HG02973 (cell line): ENCODE results near the gene CLCN1.
"Not testable (repeated sequence)": the region's sequence is repeated elsewhere in the genome, so short reads cannot be mapped to it uniquely, and the experiment has no call there.

ENCODE experiments used
- ATAC-seq: cut with Tn5 transposase; IDR thresholded peaks from one replicate; pipeline ENCODE4 v1.9.1; 2021; ENCODE audit warnings: moderate library complexity; ENCODE audit not compliant: unreplicated experiment

CLCN1 gene

DNA sequence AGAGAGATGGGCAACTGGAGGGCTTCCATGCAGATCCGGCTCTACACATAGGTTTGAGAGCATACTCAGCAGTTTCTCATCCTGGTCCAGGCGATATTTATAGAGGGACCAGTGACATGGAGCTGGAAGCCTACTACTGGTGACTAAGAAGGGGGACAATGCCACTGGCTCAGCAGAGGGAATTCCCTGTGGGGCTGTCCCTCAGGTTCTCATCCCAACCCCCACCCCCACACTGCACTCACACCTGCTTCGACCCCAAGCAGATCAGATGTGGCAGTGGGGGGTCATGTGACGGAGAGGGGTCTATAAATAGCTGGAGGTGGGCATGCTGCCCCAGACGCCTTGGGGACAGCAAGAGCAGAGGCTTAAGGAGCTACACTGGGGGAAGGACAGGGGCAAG, at the start of gene CLCN1:
Gene CLCN1 (plus strand): TSS at position 336 of the 400 bp plus-strand sequence. CDS start 102 bp downstream, outside the sequence.
- ATAC-seq: no peak

DNA sequence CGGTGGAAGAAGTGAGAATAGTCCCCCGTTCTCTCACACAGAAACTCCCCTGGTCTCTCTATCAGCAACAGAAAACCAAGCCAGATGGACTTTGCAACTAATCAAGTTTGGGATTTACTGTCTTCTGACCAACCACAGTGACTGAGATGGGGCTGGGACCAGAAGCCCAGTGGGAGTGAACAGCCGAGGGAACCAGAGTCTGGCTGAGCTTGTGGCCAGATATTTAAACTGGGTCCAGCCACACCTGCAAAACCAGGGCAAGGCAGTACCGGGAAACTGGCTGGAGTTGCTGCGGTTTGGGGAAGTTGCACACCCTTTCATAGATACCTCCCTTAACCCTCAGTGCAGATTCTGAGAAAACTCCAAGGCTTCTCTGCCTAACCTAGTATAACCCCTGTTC, 46.7 kb upstream of the CLCN1 start:
- no peak for ATAC-seq

DNA sequence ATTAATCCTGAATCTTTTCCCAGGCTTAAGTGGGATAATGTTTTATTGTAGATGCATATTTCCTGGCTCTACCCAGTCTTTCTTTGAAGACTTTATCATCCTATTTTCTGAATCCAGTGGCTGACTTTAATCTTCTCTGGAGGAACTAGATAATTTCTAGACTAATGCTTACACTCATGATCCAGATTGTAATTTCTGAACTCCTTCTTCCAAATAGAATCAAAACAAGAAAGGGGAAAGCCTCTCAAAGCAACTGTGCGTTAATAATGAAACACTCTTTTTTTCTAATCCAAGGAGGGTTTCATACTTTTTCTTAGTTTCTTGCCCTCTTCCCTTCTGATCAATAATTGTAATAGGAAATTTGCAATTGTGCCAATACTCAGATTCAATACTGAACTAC, 44.7 kb upstream of the CLCN1 start:
- no peak for ATAC-seq

DNA sequence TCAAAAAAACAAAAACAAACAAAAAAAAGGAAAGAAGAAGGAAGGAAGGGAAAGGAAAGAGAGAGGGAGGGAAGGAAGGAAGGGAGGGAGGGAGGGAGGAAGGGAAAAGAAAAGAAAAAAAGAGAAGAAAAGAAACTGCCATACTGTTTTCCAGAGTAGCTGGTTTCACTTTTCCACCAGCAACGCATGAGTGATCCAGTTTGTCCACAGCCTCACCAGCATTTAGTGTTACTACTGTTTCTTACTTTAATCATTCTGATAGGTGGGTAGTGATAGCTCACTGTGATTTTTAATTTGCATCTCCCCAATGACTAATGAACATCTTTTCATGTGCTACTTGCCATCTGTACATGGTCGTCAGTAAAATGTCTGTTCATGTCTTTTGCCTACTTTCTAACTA, 43.0 kb upstream of the CLCN1 start:
- ATAC-seq: no peak

DNA sequence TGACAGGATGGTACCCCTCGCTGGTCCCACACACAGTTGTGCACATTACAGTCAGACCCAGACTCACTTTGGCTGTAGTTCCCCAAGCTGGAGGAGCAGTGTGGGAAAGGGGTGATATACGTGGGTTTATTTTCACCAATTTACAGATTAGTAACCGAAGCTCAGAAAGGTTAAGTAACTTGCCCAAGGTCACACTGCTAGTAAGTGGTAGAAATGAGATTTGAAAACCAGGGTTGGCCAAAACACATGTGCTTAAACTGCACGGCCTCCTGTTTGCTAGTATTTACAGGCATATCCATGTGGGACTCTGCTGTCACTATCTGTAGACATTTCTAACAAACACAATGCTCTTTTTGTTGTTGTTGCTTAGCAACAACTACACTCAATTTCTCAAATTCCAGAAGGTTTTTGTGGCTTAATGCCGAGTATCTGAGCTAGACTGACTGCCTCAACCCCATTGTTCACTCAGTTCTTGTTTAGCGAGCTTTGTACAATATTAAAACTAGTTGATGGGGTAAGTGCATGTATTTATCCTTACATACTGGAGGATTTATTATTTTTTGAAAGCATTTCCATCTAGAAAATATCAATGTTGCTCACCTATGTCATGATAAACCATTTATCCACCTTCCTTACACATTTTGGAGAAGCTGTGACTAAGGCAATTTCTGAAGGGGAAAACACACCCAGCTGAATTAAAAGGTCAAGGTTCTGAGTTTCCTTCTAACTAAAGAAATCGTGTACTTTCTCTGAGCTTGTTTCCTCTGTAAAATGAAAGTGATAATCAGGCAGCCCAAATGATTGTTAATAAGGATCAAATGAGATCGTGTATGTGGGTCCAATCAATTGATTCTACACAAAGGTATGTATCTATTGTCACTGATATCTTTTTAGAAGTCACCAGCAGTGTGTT, 36.5 kb upstream of the CLCN1 start:
- peak; percentile 53 for ATAC-seq

DNA sequence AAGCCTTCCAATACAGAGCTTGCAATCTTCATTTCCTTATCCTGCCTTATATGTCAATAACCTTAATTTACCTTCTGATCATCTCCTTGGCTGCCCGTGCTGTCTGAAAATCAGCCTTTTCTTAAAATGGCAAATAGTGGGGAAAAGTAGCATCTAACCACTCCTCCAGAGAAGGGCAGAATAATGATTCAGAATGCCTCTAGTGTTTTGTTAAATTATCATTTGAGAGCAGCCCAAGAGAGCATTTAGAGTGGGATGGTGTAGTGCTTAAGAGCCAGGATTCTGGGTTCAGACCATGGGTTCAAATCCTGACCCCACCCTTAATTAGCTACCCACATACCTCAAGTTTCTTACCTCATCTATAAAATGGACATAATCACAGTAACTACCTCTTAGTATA, 35.8 kb upstream of the CLCN1 start:
- ATAC-seq: no peak

DNA sequence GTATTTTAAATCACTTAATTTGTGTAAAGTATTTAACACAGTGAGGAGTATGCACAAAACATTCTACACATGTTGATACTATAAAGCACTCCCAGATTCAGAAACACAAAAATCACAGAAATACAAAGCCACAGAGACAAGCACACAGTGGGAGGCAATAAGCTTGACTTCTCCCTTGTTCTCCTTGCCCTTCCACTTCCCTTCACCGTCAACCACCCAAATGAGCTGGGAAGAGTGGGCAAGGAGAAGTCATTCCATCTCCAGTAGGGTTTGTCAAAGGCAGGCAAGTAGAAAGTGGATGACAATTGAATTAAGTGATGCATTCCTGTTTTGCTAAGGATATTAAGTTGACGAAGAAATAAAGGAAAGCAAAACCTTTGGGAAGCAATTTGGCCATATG, 35.3 kb upstream of the CLCN1 start:
- ATAC-seq: no peak

DNA sequence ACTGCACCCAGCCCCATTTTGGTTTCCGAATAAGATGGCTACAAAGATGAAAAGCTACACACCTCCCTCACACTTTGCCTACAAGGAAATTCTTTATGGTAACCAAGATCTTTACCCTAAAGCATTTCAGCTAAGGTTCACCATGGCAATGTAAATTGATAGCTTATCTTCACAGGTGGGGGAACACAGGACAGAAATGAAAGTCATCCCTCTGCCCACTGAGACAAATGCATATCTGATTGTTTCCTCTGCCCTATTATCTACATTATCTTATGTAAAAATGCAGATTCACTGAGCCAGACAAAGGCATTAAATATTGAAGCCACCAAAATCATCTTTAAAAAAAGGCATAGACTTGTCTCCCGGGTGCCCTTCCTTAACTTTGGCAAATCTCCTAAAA, 34.4 kb upstream of the CLCN1 start:
- ATAC-seq: no peak

DNA sequence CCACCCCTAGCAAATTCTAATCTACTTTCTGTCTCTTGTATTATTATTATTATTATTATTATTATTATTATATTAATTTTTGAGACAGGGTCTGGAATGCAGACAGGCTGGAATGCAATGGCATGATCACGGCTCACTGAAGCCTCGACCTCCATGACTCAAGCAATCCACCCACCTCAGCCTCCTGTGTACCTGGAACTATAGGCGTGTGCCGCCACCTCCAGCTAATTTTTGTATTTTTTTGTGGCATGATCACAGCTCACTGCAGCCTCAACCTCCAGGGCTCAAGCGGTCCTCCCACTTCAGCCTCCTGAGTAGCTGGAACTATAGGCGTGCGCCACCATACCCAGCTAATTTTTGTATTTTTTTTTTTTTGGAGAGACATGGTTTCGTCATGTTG, 33.8 kb upstream of the CLCN1 start:
- no peak for ATAC-seq

DNA sequence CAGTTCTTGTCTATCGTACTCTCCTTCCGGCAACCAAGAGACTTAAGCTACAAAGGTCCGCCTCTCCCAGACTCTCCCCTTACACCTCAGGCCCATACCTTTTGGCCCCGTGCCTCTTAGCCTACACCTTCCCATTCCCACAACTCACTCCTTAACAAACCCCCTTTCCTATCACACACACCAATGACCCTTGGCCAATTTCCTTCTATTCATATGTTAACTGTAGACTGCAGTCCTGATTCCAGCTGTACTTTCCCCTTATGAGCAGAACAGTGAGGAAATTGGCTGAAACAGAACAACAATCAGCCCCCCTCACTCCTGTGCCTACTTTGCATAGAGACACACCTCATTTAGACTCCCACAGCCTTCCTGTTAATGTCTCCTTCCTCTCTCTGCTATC, 32.5 kb upstream of the CLCN1 start:
- no peak for ATAC-seq

DNA sequence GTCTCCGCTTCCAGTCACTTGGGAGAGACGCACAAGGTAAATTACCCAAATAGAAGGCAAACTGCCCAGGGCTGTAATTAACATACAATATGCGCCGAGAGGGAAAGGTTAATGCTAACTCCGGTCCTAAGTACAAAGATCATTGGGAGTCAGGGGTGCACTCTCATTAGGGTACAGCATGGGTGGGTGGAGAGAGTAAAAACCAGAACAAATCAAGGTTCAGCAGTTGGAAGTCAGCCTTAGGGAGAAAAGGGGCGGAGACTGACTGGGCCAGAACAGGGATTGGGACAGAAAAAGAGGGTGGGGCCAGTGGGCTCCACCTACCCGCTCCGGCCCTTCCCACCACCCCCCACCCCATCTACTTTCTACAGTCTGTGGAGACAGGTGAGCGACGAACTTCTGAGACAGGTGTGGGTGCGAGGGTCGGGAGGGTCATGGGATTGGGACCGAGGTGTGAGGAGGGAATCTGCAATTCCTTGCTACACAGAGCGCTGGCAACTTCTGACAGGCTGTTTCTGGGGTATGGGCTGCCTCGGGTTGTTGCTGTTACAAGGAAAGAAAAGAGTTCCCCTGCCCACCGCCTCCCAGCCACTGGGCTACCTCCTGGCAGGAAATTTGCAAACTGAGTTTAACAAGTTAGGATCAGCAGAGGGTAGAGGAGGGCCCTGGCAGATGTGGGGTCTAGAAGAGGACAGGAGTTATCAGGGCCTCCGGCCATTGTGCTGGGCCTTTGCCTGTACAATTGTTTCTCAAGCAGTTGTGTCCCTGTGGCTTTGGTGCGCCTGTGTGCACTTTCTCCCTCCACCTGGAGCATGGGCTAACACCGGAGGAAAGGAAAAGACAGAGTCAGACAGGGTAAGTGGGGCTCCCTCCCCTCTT, 31.1 kb upstream of the CLCN1 start, which contains the start of gene TMEM139:
Gene TMEM139 (plus strand): TSS at position 368 of the 879 bp plus-strand sequence. CDS start 1,000 bp downstream, outside the sequence.
- ATAC-seq: no peak

DNA sequence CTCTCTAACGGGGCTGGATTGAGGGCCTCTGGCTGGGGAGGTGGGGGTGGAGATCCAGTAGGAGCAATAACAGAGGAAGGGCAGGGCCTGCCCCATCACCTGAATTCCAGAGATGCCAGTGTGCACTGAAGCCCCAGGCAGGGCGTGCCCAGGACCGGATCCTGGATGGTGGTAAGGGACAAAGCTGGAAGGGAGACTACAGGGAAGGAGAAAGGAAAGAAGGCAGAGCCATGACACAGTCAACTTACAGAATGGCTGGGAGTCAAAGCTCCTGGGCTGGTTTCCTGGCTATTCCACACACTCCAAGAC, 30.5 kb upstream of the CLCN1 start:
- no peak for ATAC-seq

DNA sequence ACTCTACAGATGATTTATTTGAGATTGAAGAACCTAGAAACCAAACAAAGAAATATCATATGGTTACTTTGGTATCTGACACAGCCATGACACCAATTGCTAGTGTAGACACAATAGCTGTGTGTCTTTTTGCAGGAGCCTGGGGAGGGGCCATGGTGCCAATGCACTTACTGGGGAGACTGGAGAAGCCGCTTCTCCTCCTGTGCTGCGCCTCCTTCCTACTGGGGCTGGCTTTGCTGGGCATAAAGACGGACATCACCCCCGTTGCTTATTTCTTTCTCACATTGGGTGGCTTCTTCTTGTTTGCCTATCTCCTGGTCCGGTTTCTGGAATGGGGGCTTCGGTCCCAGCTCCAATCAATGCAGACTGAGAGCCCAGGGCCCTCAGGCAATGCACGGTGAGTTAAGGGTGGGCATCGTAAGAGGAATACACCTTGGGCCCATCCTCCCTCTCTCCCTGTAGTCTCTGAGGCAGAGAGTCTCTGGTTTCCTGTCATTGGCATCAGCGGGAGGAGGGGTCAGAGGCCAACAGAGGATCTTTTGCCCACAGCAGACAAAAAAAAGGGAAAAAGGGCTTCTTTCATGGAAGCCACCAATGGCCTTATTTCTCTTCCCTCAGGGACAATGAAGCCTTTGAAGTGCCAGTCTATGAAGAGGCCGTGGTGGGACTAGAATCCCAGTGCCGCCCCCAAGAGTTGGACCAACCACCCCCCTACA, 29.9 kb upstream of the CLCN1 start:
- ATAC-seq: no peak

DNA sequence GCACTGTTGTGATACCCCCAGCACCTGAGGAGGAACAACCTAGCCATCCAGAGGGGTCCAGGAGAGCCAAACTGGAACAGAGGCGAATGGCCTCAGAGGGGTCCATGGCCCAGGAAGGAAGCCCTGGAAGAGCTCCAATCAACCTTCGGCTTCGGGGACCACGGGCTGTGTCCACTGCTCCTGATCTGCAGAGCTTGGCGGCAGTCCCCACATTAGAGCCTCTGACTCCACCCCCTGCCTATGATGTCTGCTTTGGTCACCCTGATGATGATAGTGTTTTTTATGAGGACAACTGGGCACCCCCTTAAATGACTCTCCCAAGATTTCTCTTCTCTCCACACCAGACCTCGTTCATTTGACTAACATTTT, 29.4 kb upstream of the CLCN1 start:
- no peak for ATAC-seq

DNA sequence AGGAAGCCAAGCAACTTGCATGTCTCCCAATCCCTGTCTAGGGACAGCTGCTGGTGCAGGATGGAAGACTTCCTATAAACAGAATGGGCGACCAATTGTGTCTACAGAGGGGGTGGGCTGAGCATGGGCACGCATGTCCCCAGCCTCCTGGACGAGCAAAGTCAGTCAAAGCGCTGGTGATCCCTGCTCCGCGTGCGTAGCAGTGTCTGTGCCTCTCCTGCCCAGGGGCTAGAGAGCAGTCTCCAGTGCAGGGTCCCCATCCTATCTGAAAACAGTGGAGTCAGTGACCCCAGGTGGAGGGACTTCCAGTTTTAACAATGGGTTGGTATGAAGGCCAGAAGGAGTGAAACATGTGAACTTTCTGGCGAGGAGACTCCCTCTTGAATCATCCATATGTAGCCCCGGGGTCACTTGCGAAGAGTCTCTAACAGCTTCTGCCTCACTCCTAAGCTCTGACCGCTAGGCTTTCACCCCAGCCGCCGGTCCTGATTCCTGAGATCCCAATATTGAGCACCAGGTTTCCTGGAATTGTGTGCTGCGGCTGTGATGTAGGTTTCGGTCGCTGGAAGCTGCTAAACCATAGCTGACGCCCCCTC, 28.5 kb upstream of the CLCN1 start:
- no peak for ATAC-seq

DNA sequence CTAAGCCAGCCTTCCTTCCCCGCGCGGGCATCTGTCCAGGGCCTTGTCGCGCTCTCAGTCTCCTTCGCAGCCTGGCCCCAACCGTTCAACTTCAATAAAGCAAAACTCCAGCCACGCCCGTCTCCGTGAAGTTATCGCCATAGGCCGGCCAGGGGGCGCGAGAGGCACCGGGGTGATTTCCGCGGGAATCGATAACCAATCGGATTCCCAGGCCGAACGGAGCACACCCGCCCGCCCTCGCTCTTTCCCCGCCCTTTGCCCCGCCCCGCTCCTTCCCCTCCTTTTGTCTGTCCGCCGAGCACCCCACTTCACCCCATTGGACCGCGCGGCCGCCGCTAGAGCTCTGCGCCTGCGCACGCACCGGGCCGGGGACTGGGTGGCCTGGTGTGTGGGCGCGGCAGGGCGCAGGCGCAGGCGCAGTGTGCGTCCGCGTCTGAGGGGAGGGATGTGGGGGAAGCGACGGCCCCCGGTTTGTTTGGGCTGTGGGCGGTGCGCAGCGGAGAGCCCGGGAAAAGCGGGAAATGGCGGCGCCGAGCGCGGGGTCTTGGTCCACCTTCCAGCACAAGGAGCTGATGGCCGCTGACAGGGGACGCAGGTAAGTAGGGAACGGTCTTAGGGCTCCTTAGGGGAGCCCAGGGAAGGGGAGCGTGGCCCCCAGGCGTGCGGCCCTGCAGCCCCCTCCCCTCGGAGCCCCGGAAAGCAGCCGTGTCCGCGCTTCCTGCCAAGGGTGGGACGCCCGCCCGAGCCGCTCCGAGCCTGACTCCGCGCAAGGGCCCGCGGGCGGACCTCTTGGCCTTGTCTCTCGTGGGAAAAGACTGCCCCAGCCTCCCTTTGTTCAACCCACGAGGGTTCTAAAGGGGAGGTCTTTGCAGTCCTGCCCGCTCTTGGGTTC, 27.7 kb upstream of the CLCN1 start, which contains the start of gene CASP2:
Gene CASP2 (plus strand): TSS at position 417 of the 892 bp plus-strand sequence. CDS start 105 bp downstream, at position 522.
- peak; percentile 89 for ATAC-seq

DNA sequence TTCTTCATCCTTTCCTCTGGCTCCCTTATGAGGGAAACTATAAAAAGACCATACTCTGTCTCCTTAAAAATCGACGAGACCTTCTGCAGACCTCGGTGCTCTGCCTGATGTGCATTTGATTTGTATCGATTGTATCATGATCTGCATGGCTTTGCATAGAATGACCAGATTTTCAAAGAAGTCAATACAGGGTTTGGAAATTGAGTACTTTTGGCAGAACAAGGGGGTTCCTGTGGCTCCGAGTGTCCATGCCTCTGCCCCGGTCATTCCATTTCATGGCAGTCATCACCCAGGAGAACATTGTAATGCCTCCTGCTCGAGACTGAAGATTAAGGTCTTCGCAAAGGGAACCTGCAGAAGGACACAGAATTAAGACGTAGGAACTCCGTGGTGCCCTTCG, 27.1 kb upstream of the CLCN1 start:
- ATAC-seq: no peak

DNA sequence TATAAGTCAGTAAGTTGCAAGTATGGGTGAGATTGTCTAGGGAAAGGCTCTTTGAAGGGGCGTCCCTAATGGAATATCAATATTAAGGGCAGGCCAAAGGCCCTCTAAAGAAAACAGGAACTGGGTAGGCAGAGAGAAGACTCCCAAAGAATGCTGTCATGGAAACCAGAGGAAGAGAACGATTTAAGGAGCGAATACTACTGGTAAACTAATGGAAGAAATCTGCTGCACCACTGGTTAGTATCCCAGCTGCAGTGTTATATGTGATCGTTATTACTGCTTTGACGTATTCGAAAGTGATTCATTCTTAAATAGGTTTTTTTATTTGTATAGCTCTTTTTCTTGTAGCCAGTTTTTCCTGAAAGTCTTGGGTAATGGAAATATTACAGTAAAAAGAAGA, 26.5 kb upstream of the CLCN1 start:
- ATAC-seq: no peak

DNA sequence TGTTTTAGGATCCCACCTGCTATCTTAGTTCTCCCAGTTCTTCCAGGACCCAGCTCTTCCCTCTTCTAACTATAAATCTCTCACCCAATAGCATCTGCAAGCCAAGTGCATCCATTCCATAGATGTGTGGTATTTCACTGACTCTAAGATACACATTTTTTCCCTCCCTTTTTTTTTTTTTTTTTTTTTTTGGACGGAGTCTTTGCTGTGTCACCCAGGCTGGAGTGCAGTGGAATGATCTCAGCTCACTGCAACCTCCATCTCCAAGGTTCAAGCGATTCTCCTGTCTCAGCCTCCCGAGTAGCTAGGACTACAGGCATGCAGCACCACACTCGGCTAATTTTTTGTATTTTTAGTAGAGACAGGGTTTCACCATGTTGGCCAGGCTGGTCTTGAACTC, 26.0 kb upstream of the CLCN1 start:
- not testable (repeated sequence) for ATAC-seq

DNA sequence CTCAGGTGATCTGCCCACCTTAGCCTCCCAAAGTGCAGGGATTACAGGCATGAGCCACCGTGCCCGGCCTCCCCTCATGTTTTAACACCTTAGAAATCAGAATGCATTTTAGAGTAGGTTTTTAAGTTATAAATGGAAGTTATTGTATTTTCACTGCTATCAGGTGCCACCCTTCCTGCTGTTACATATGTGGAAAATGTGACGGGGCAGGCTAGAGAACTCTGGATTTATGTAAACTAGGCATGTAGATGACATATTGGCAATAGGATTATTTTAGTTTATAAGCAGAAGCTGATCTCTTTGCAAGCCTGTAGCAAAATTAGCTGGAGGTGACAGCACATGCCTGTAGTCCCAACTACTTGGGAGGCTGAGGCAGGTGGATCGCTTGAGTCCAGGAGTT, 25.6 kb upstream of the CLCN1 start:
- no peak for ATAC-seq
